Hematopoietic multipotent progenitor cell treated with erythropoietin and hydrocortisone succinate and interleukin-3 and kit ligand, for 6 days (in vitro differentiated cells): ENCODE results near the gene EXOC1.
A peak's percentile ranks its signal among the peaks of the same experiment; 100 is the strongest.

Experiments used
- DNase-seq: peaks from one replicate; pipeline ENCODE4 v3.0.0-alpha.2; 2015

EXOC1 gene

DNA sequence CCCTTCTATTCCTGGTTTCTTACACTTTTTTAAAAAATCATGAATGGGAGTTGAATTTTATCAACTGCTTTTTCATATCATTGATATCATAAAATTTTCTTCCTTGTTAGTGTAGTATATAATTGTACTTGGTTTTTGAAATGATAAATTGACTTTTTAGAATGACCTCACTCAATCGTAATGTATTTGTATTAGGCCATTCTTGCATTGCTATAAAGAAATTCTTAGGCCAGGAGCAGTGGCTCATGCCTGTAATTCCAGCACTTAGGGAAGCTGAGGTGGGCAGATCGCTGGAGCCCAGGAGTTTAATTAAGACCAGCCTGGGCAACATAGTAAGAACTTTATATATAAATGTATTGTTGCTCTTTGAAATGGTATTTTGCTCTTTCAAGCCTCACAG is 6.3 kb downstream of the EXOC1 start:
- no peak for DNase-seq

DNA sequence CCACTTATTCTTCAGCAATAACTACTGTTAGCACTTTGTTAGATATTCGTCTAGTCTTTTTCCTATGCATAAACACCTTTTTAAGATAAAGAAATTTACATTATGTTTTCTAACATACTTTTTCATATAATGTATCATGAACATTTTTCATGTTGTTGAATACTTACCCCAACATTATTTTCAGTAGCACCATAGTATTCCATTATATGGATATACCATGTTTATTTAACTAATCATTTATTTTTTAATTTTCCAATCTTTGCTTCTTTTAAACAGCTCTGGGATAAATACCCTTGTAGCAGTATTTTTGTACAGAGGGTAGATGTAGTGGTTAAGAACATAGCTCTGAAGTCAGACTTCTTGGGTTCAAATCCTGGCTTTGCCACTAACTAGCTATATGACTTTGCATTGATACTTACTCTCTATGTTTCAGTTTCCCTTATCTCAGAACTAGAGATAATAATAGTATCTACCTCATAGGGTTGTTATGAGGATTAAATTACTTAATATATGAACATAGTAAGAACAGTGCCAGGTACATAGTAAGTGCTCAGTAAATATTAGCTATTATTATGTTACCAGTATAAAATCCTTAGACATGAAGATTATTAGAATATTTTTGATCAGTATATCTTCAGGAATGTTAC is 11.3 kb downstream of the EXOC1 start:
- no peak for DNase-seq

DNA sequence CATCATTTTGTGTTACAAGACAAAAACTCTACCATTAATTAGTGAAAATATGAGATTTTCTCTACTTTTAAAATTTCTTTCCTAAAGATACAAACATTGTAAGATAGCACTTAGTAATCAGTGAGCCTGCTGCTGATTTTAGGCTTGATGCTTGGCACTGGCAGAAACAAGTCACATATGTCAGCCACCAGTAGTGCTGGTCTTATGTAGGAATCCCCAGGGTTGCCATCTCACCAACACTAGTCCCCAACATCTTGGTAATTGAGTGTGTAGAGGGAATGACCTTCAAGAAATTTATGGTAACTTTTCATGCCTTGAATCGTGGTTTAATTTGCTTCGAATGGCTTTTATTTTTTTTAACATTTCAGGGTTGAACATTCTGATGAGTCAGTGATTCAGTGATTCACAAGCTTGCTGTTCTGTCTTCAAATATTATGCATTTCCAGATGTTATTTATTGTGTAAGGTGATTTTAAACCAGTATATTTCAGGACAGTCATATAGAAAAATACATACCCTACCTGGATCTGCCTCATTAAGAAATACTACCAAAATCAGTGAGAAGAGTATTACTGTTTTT is 11.9 kb downstream of the EXOC1 start:
- no peak for DNase-seq

DNA sequence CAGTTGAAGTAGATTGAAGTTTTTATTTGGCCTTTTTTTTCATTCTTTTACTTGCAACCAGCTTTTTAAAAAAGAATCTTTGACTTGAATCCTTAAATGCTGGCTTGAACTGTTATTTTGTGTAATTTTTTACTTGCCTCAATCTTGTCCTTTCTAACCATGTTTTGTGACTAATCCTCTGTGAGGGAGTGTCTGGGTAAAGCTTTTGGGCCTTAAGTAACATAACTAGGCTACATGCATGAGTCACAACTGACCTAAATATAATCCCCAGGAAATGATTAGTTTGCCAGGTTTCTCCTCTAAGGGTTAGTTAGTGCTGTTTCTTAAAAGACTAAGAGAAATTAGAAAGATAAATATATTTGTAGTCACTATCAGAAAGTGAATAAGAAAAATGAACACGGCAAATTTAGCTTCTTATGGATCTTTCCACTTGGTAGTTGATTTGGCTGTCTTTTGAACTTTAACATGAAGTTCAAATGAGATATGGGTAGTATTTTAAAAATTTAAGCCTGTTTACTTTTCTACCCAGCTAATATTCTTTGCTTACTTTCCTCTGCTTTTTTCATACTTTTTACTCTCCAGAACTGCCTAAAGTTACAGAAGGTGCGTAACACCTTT is 13.0 kb downstream of the EXOC1 start:
- DNase-seq = peak; percentile 41

DNA sequence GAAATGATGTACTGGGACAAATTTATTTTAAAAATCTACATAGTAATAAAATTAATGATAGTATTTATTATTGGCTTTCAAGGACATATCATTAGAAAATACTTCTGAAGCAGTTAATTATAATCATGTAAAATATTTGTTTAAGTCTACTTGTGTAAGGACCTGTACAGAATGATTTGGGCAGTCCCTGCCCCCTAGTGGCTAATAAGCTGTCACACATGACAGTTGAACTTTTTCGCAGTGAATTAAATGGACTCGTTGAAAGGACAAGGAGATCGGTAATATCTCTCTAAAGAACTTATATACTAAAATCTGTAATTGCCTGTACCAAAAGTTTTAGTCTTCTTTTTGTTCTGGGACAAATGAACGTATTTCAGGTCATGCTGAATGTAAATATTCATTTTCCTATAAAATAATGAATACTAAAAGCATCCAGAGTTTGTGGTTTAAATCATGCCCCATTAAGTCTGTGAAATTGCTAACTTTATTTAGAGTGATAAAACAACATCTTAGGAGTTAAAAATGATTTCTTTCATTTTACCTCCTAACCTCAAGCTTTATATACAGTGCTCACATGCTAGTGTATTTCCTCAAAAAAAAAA is 13.6 kb downstream of the EXOC1 start:
- DNase-seq = peak; percentile 89

DNA sequence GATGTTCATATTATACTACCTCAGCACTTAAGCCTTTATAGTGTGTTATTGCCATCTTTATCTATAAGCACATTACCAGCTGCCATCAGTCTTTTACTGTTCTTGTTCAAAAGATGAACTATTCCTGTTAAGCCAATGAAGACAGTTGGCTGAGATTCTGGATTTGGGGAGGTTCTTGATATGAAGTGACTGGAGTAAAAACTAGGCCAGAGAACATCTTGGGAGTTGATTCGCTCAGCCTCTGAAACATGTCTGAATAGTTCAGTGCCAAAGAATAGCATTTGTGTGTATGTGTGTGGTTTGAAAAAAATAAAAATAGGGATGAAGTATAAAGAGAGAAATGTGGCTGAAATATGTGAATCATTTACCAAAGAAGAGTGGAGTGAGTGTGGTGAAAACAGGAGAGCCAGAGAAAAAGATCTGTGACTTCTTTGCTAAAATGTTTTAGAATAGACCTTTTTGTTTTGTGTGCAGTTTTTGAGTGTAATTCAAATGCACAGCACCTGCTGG is 15.2 kb downstream of the EXOC1 start:
- no peak for DNase-seq

DNA sequence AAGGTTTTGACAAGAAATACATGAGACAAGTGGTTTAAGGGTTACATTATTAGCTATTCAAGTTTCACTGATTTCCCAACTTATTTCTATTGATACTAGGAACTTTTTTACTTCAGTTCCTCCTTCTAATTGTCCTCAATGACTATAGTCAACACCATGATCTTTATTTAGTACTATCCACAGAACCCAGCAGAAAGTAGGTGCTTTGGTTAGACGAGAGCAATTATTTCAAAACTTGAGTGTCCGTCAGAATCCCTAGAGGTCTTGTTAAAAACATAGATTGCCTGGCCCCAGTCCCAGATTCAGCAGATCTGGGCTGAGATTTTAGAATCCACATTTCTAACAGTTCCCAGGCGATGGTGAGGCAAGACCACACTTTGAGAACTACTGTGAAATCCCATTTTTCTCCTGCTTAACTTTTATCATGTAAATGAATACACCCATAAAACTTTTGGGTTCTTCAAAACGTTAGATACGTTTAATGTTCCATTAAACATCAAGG is 17.9 kb downstream of the EXOC1 start:
- DNase-seq = no peak

DNA sequence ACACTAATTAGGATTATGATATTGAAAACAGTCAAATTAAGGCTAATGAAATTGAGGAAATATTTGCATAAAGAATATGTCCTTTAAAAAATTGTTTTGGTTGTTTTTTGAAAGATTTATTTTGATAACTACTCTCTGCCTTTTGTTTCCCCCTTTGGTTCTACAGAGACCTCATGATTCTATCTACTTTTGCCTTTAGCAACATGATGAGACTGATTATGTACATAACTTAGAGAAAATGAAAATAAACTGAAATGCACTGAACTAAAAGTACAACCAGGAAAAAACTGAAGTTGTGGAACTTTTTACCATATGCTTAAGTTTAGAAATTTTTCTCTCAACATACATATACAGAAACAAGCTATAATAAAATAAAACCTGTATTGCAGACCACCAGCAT is 21.4 kb downstream of the EXOC1 start:
- no peak for DNase-seq

DNA sequence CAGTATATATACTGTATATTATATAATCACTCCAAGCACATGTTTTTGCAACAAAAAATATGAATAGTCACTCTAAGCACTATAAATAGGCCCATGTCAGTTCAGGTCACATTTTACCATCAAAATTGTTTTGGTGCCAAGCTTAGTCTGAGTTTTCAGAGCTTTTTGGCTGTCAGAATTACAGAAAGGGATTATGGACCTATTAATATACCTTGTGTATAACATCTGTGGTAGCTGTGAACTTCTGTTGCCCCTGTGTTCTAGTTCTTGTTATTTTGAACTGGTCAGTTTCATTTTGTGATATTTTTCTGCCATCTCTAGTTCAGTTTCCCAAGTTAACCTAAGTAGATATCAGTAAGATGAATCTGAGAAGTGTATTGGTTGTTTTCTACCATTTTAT is 22.9 kb downstream of the EXOC1 start:
- no peak for DNase-seq

DNA sequence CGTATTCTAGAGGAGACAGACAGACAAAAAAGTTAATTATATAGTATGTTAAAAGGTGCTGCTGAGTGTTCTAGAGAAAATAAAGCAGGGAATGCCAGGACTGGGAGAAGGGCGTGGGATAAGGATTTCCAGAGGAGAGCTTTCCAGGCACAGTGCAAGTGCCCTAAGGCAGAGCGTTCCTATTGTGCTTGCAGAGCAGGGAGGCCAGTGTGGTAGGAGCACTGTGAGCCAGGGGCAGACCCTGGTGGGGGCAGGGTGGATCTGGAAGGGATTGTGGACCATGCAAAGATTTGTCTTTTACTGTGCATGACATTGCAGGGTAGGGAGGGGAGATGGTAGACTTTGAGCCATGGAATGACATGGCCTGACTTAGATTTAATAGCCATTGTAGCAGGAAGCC is 25.8 kb downstream of the EXOC1 start:
- DNase-seq = no peak

DNA sequence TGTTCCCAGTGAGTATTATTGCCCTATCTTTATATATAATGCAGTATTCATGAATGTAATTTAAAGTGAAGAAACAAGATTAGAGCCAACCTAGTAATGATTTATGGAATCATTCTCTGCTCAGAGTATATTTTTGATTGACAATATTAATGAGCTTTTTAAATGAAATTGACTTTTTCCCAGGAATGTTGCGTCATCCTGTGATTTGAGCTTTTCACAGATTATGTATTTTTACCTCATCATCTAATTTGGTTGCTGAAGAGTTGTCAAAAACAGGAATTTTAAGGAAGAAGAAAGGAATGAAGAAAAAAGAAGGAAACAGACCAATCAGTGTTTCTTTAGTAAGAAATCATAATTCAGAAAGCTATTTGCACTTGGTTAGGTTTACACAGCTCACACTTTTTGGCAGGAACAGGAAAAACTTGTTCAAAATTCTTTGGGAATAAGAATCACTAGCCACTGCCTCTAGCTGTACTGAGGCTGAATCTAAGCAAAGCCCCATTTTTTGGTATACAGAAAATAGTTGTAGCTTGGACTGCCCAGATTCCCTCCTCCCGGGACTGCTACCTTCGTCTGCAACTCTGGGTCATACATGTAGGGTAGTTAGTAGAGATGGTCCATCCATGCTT is 27.3 kb downstream of the EXOC1 start:
- DNase-seq = no peak

DNA sequence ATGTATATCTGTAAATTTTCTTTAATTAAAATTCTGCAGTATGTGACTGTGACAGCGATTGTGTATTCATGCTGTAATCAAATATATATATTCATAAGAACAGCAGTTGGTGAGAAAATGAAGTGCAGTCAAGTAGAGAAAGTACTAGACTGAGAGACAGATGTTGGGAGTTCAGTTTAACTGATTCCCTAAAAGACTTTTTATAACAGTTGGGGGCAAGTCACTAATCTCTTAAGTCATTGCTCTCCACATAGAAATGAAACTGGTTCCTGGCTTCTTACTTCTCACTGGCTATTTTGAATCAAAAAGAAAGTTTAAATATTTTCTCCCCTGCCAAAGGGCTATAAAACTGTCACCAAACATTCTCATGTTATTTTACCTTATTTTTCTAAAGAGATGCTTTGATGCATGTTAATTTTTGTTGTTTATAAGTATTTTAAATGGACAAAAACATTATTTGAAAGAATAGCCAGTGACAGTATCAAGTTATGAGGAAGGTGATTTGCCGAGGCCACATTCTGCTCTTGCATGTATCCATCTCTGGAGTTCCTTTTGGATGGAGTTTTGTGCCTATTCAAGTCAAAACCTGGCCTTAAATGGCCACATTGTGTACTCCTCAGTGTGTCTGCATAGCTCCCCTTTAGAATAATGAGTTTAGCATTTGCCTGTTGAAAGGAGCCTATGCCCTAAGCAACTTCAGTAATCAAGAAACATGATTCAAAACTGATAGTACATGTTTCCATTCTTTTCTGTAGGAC is 30.8 kb downstream of the EXOC1 start:
- DNase-seq = peak; percentile 18

DNA sequence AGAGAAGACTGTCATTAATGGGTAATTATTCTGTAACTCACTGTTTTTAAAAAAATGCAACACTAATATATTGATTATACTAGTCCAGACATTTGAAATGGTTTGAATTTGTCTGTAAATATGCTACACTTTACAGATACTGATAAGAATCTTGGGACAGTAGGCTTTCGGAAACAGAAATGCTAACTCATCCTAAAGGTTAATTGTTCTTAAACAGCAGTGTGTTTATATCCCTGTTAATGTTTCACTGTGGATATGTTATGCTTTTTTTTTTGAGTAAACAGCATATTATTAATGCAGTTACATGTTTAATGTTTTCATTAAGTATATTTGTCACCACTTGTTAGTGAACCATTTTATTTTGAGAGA is 31.4 kb downstream of the EXOC1 start:
- peak; percentile 53 for DNase-seq

DNA sequence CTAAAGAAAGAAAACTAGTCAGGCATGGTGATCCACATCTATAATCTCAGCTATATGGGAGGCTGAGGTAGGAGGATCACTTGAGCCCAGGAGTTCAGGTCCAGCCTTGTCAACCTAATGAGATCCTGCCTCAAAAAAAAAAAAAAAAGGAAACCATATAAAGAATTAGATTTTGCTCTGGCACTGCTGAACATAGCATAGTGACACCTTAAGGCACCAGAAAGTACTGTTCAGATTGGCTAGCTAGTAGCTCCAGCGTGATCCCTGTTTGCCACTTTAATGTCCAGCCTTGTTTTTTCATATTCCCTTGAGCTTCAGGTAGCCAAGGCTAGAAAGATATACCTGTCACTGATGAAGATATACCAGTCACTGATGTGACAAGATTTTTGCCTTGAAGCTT is 34.1 kb downstream of the EXOC1 start:
- DNase-seq = peak; percentile 22

DNA sequence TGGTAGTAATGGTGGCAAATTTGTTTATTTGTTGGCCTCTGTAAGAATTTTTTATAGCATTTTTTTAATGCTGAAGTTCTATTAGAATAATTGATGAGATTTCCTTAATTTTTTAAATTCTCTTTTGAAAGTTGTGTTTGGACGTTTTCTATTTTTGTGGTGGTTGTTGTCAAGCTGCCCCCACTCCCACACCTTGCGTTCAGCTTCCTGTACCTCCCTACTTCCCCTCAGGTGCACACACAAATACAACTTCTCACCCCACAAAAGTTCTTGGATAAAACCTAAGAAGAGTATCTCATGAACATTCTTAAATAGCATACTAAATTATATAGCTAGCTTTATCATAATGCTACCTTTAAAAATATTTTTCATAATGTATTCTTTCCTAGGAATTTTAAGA is 38.7 kb downstream of the EXOC1 start:
- DNase-seq = no peak

DNA sequence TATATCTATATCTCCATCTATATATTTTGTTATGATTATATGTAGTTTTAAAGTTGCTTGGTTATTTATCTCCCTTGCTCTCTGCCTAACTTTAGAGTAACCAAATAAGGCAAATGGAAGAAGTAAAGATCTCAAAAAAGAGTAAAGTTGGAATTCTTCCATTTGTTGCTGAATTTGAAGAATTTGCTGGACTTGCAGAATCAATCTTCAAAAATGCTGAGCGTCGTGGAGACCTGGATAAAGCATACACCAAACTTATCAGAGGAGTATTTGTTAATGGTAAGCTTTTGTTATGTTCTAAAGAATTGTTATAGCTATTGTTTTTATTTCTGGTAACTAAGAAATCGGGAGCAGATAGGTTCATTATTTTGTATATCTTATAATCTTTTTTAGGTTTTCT is 43.2 kb downstream of the EXOC1 start:
- no peak for DNase-seq

DNA sequence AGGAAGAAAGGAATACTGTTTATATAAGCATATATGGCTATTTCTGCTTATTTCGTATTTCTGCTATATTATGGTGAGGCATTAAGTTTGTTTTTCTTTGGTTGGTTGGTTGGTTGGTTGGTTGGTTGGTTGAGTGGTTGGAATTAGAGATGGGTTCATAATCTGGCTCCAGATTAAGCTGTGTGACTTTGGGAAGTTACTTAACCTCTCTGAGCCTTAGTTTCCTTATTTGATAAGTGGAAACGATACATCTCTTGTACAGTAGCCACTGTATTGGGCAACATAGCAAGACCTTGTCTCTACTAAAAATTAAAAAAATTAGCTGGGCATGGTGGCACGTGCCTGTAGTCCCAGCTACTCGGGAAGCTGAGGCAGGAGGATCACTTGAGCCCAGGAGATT is 49.2 kb downstream of the EXOC1 start:
- DNase-seq = no peak

DNA sequence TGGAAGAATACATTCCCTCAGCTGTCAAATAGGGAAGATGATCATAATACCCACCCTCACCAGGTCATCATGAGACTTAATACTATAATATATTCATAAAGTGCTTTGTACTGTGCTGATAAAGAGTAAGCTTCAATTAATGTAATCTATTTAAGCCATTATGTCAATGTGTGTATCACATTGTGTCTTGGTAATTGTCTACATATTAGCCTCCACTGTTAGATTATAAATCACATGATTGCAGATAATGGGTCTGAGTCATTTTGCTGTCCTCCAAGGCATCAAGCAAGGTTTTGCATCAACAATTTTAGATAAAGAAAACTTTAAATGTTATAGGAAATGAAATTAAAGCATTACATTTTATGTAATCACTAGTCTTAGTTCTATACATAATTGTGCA is 50.1 kb downstream of the EXOC1 start:
- DNase-seq = peak; percentile 30

DNA sequence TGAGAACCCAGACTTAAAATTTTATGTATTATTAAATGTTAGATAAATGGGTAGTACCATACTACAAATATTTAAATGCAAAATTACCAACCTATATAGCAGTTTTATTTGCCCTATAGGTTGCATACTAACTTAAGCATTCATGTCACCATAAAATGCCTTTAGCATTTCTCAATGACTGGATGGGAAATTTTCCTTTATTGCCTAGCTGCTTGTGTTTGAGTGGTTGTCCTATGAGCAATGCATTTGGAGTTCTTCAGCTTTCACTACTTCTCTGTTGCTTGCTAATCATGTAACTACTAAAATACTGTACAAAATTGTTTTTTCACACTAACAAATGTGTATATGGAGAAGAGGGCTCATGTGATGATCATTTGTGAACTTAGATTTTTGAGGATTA is 51.1 kb downstream of the EXOC1 start:
- no peak for DNase-seq

DNA sequence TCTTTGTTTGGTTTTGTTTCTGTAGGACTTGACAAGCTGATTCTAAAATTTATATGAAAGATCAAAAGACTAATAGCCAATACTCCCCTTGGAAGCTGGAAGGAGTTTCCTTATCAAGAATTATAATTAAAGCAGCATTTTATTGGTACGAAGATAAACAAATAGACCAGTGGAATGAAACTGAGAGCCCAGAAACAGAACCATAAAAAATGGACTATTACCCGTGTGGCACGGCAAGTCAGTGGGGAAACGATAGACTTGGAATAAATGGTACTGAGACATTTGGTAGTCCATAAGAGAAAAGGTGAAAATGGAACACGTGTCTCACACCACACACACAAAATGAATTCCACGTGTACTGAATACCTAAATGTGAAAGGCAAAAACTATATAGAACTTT is 52.9 kb downstream of the EXOC1 start:
- DNase-seq = no peak

DNA sequence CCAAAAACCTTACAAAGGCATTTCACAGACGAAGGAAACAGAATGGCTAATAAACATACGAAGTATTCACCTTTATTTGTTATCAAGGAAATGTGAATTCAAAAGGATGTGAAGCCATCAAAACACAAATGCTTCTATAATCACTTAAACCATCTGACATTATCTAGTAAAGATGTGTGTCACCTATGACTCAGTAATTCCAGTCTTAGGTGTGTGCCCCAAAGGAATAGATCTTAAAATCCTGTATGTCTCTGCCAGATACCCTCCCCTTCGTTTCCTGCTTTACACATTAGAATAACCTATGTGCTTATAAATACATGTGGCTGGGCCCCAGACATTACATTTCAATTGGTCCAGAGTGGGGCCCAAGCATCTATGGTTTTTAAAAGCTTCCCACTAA is 53.5 kb downstream of the EXOC1 start:
- no peak for DNase-seq

DNA sequence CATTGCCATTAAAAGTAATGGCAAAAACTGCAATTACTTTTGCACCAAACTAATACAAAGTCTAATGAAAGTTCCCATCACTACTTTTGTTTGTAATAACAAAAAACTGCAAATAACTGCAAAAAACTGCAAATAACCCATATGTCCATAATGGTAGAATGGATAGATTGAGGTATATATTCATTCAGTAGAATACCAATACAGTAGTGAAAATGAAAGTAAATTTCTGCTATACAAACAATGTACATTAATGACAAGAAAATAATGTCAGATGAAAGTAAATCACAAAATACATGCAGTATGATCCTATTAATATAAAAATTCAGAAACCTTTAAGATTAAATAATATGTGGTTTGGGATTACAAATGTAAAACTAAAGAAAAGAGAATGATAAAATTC is 54.0 kb downstream of the EXOC1 start:
- DNase-seq = no peak

DNA sequence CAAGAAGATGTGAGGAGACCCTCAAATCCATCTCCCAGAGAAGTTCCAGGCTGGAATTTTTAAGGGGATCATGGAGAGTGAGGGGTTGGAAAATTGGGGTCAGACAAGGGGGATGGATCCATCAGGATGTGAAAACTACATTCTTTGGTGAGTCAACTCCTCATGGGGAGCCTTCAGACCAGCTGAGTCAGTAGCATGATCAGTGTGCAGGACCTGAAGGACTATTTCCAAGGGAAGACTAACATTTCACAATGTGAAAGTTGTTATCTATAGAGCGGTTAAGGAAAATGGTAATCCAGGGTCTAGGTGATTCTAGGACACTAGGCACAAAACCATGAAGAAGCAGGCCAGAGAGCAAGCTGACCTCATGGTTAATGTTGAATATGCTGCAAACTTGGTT is 56.7 kb downstream of the EXOC1 start:
- no peak for DNase-seq
